Loucy (cell line): ENCODE measurements around the gene PKN1.

ENCODE experiments used
- H2AFZ ChIP-seq: fragments of 200-600 bp; sonication (generic); 2 replicates; pipeline ENCODE4 v1.6.0; 2016; ENCODE audit warnings: antibody characterized with exemption, mild to moderate bottlenecking, low read length, moderate library complexity
- H3F3A ChIP-seq: fragments of 200-600 bp; 2 replicates; pipeline ENCODE4 v1.6.0; 2016; ENCODE audit warnings: antibody characterized with exemption, low read depth, mild to moderate bottlenecking
- H3K27me3 ChIP-seq: fragments of 200-600 bp; sonication (generic); 2 replicates; pipeline ENCODE4 v1.6.1; 2014; ENCODE audit warnings: low read length, mild to moderate bottlenecking; ENCODE audit not compliant: insufficient read depth, poor library complexity, severe bottlenecking
- H3K36me3 ChIP-seq: fragments of 200-600 bp; sonication (generic); 2 replicates; pipeline ENCODE4 v1.6.1; 2016; ENCODE audit warnings: low read length; ENCODE audit not compliant: insufficient read depth
- H3K4me1 ChIP-seq: fragments of 200-600 bp; sonication (generic); 2 replicates; pipeline ENCODE4 v1.5.1; 2014; ENCODE audit warnings: low read length, mild to moderate bottlenecking; ENCODE audit not compliant: insufficient read depth, poor library complexity, severe bottlenecking
- H3K4me2 ChIP-seq: fragments of 200-600 bp; sonication (generic); 2 replicates; pipeline ENCODE4 v1.6.0; 2014; ENCODE audit warnings: antibody characterized with exemption, low read length, low read depth, mild to moderate bottlenecking; ENCODE audit not compliant: poor library complexity, severe bottlenecking
- H3K4me3 ChIP-seq: fragments of 200-600 bp; sonication (generic); 2 replicates; pipeline ENCODE4 v1.5.1; 2014; ENCODE audit warnings: low read length, mild to moderate bottlenecking, mixed read lengths; ENCODE audit not compliant: poor library complexity, severe bottlenecking
- H3K79me2 ChIP-seq: fragments of 200-600 bp; sonication (generic); 2 replicates; pipeline ENCODE4 v1.6.1; 2014; ENCODE audit warnings: low read length; ENCODE audit not compliant: insufficient read depth
- H3K9ac ChIP-seq: fragments of 200-600 bp; sonication (generic); 2 replicates; pipeline ENCODE4 v1.6.0; 2014; ENCODE audit warnings: mild to moderate bottlenecking, low read depth, low read length, moderate library complexity; ENCODE audit not compliant: poor library complexity, severe bottlenecking
- H3K9me2 ChIP-seq: fragments of 200-600 bp; sonication (generic); replicated peaks from 2 replicates; pipeline ENCODE4 v1.6.1; 2016; ENCODE audit warnings: low read depth, low read length, mixed read lengths
- H3K9me3 ChIP-seq: fragments of 200-600 bp; sonication (generic); 2 replicates; pipeline ENCODE4 v1.6.1; 2014; ENCODE audit warnings: mild to moderate bottlenecking, antibody characterized with exemption, low read length, low read depth; ENCODE audit not compliant: insufficient read depth
- H4K20me1 ChIP-seq: fragments of 200-600 bp; sonication (generic); 2 replicates; pipeline ENCODE4 v1.6.0; 2014; ENCODE audit warnings: antibody characterized with exemption, low read length, mild to moderate bottlenecking; ENCODE audit not compliant: insufficient read depth, poor library complexity, severe bottlenecking
- CTCF ChIP-seq: fragments of 200-600 bp; sonication (generic); conservative IDR thresholded peaks from 2 replicates; pipeline ENCODE4 v1.5.1; 2014; ENCODE audit warnings: mild to moderate bottlenecking, antibody characterized with exemption, low read length
- EZH2phosphoT487 ChIP-seq: fragments of 200-600 bp; IDR thresholded peaks from 2 replicates; pipeline ENCODE4 v1.6.1; 2018; ENCODE audit warnings: antibody characterized with exemption, mild to moderate bottlenecking, moderate library complexity, borderline replicate concordance

The PKN1 gene

GRCh38 chr19:14475251-14476073 lies 42.4 kb downstream of the PKN1 start, which contains the start of gene PTGER1:
TSS of gene PTGER1 (minus strand) at chr19:14475354. CDS start at chr19:14474320, 1,034 bp downstream.
- H3F3A ChIP-seq, result no peaks in the 10 kb centered on the region
- peaks cover 1% of the 10 kb centered on the region; the same call in 1 of the 2 replicates for H3K36me3 ChIP-seq
- no peaks in the 10 kb centered on the region for H3K9me2 ChIP-seq
- no peak within 1 kb of the TSS for H3K4me3 ChIP-seq
- no peaks in the 10 kb centered on the region for H3K27me3 ChIP-seq
- H3K79me2 ChIP-seq, result no peaks in the 10 kb centered on the region
- no peaks in the 10 kb centered on the region for H4K20me1 ChIP-seq
- no peak for TF ChIP-seq EZH2phosphoT487
- TF ChIP-seq CTCF, result peak; percentile 17; the same call in 1 of the 2 replicates
- no peaks in the 10 kb centered on the region for H3K9me3 ChIP-seq
- H2AFZ ChIP-seq, result no peak within 1 kb of the TSS
- H3K4me1 ChIP-seq, result peaks cover 13% of the 10 kb centered on the region
- H3K9ac ChIP-seq, result peak within 1 kb of the TSS; percentile 22
- peak within 1 kb of the TSS; percentile 27 for H3K4me2 ChIP-seq

- H3K9ac ChIP-seq, result no peak overlapping the region
- no peaks in the 10 kb centered on the region for H3K9me3 ChIP-seq
- no peaks in the 10 kb centered on the region for H3K9me2 ChIP-seq
- H4K20me1 ChIP-seq, result no peaks in the 10 kb centered on the region
- no peaks in the 10 kb centered on the region for H3K79me2 ChIP-seq
- peaks cover 13% of the 10 kb centered on the region for H3K4me1 ChIP-seq
- H3K27me3 ChIP-seq, result no peaks in the 10 kb centered on the region
- no peaks in the 10 kb centered on the region for H3F3A ChIP-seq
- no peaks in the 10 kb centered on the region for H3K36me3 ChIP-seq
- no peak overlapping the region for H3K4me3 ChIP-seq
- TF ChIP-seq CTCF, result no peak
- no peak for TF ChIP-seq EZH2phosphoT487
- no peak overlapping the region for H2AFZ ChIP-seq
- no peak overlapping the region for H3K4me2 ChIP-seq
Observed at GRCh38 chr19:14476327-14476672, 43.2 kb downstream of the PKN1 start.

- Histone ChIP-seq H3K4me2 (no peak overlapping the region), H3K4me1 (peaks cover 13% of the 10 kb centered on the region), H3K9ac (no peak overlapping the region), H3K36me3 (no peaks in the 10 kb centered on the region), H3K4me3 (no peak overlapping the region), H3K9me2 (no peaks in the 10 kb centered on the region), H4K20me1 (no peaks in the 10 kb centered on the region), H3K79me2 (no peaks in the 10 kb centered on the region), H3F3A (no peaks in the 10 kb centered on the region), H3K9me3 (no peaks in the 10 kb centered on the region), H2AFZ (no peak overlapping the region), H3K27me3 (no peaks in the 10 kb centered on the region)
- TF ChIP-seq CTCF (no peak), EZH2phosphoT487 (no peak)
Observed at GRCh38 chr19:14476673-14477401, 43.7 kb downstream of the PKN1 start.
